T-helper 1 cell treated with Interleukin-12 subunit alpha and Interleukin-12 subunit beta and Interleukin-4 antibody, amounts not matched to agents 30 μg/mL and 1 μg/mL, for 36 hours (primary cell): Measurements from ENCODE around the gene ADAM20.
"Not testable (repeated sequence)": the region's sequence is repeated elsewhere in the genome, so short reads cannot be mapped to it uniquely, and the experiment has no call there.

ENCODE experiments used
- H3K27ac Mint-ChIP-seq: one replicate; pipeline ENCODE4 v1.8.0; 2021; ENCODE audit warnings: mild to moderate bottlenecking, mixed read lengths
- H3K27me3 Mint-ChIP-seq: one replicate; pipeline ENCODE4 v1.8.0; 2021; ENCODE audit warnings: low read depth, mixed read lengths
- H3K36me3 Mint-ChIP-seq: one replicate; pipeline ENCODE4 v1.8.0; 2021; ENCODE audit warnings: low read depth, mixed read lengths
- H3K4me1 Mint-ChIP-seq: one replicate; pipeline ENCODE4 v1.8.0; 2021; ENCODE audit warnings: low read depth, mixed read lengths
- H3K4me3 Mint-ChIP-seq: one replicate; pipeline ENCODE4 v1.8.0; 2021; ENCODE audit warnings: mild to moderate bottlenecking, moderate library complexity, mixed read lengths
- H3K9me3 Mint-ChIP-seq: one replicate; pipeline ENCODE4 v1.8.0; 2021; ENCODE audit warnings: mixed read lengths

Gene ADAM20

GRCh38 chr14:70514168-70515069 lies 20.4 kb downstream of the ADAM20 start:
- peaks cover 10% of the 10 kb centered on the region for H3K9me3 Mint-ChIP-seq
- H3K27me3 Mint-ChIP-seq = no peaks in the 10 kb centered on the region
- peaks cover 18% of the 10 kb centered on the region for H3K4me1 Mint-ChIP-seq
- H3K4me3 Mint-ChIP-seq = peak overlapping the region; percentile 30
- peak overlapping the region; percentile 29 for H3K27ac Mint-ChIP-seq
- H3K36me3 Mint-ChIP-seq = no peaks in the 10 kb centered on the region

- Mint-ChIP-seq H3K36me3 (no peaks in the 10 kb centered on the region), H3K4me1 (no peaks in the 10 kb centered on the region), H3K27ac (no peak overlapping the region), H3K9me3 (peaks cover 6% of the 10 kb centered on the region), H3K27me3 (peaks cover 6% of the 10 kb centered on the region), H3K4me3 (no peak overlapping the region)
Observed at GRCh38 chr14:70498191-70498590, 36.6 kb downstream of the ADAM20 start.

- Mint-ChIP-seq H3K9me3 (peaks cover 48% of the 10 kb centered on the region), H3K36me3 (peaks cover 3% of the 10 kb centered on the region), H3K4me3 (no peak overlapping the region), H3K4me1 (no peaks in the 10 kb centered on the region), H3K27ac (no peak overlapping the region), H3K27me3 (no peaks in the 10 kb centered on the region)
Observed at GRCh38 chr14:70489579-70490200, 45.1 kb downstream of the ADAM20 start.

GRCh38 chr14:70477356-70478105 lies 57.3 kb downstream of the ADAM20 start:
- not testable (repeated sequence) for H3K27me3 Mint-ChIP-seq, H3K27ac Mint-ChIP-seq, H3K4me1 Mint-ChIP-seq, H3K36me3 Mint-ChIP-seq, H3K9me3 Mint-ChIP-seq, H3K4me3 Mint-ChIP-seq

GRCh38 chr14:70475459-70475858 lies 59.3 kb downstream of the ADAM20 start:
- H3K36me3 Mint-ChIP-seq, H3K27me3 Mint-ChIP-seq, H3K27ac Mint-ChIP-seq, H3K9me3 Mint-ChIP-seq, H3K4me3 Mint-ChIP-seq, H3K4me1 Mint-ChIP-seq: not testable (repeated sequence)

- no peak overlapping the region for H3K27ac Mint-ChIP-seq
- H3K4me1 Mint-ChIP-seq = no peaks in the 10 kb centered on the region
- H3K4me3 Mint-ChIP-seq = no peak overlapping the region
- H3K9me3 Mint-ChIP-seq = peaks cover 5% of the 10 kb centered on the region
- no peaks in the 10 kb centered on the region for H3K27me3 Mint-ChIP-seq
- H3K36me3 Mint-ChIP-seq = peaks cover 2% of the 10 kb centered on the region
Observed at GRCh38 chr14:70473825-70474224, 61.0 kb downstream of the ADAM20 start.
